ENCODE measurements around the gene PAQR9.

The PAQR9 gene

DNA sequence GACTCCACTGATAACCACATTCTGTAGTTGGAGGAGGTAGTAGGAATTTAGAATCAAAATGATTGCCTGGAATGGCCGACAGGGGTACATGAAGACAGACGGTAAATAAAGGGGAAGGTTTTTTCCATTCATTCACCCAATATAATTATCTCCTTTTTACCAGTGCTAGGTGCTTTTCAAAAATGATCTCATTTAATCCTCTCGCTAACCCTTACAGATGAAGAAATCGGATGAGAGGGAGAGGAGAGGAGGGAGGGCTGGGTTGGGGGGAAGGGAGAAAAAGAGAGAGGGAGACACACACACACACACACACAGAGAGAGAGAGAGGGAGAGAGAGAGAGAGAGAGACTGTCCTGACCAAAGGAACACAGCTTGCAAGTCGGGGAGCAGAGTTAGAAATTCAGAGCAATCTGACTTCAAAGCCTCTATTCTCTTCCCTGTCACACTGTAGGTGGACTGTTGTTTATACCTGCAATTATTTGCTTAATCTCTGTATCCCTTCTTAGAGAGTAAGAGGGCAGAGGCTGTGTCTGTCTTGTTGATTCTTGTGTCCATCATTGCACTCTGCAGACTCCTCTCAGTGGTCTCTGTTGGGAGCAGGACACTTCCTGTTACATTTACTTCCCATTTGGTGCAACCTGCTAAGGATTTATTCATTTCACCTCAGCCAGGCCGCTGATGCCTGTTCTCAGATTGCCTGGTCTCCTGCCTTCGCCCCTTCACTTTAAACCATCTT lies 18.7 kb upstream of the PAQR9 start:
- DNase-seq (ENCODE audit: low read depth) = no peak

DNA sequence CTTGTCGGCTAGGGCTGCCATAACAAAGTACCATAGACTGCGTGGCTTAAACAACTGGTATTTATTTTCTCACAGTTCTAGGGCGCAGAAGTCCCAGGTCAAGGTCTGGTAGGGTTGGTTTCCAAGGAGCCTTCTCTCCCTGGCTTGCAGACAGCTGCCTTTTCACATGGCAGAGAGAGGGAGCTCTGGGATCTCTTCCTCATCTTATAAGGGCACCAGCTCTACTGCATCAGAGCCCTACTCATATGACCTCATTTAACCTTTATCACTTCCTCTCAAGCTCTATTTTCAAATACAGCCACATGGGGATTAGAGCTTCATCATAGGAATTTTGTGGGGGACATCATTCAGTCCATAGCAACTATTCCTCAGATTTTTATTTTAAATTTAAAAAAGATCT lies 17.6 kb upstream of the PAQR9 start:
- DNase-seq (ENCODE audit: low read depth) = no peak

DNA sequence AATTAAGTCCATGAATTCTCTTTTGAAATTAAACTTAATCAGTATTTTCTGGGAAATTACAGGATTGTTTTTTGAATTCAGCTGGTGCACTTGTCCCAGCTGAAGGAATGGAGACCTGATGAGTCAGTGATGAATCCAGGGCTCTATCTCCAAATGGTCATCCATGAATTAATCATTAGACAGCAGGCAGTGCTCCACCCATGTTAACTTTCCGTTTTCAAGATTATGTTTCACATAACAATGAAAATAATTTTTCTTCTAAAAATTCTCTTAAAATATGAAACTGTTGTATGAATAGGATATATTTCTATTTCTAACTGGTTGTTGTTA lies 13.9 kb upstream of the PAQR9 start:
- no peak for DNase-seq (ENCODE audit: low read depth)

DNA sequence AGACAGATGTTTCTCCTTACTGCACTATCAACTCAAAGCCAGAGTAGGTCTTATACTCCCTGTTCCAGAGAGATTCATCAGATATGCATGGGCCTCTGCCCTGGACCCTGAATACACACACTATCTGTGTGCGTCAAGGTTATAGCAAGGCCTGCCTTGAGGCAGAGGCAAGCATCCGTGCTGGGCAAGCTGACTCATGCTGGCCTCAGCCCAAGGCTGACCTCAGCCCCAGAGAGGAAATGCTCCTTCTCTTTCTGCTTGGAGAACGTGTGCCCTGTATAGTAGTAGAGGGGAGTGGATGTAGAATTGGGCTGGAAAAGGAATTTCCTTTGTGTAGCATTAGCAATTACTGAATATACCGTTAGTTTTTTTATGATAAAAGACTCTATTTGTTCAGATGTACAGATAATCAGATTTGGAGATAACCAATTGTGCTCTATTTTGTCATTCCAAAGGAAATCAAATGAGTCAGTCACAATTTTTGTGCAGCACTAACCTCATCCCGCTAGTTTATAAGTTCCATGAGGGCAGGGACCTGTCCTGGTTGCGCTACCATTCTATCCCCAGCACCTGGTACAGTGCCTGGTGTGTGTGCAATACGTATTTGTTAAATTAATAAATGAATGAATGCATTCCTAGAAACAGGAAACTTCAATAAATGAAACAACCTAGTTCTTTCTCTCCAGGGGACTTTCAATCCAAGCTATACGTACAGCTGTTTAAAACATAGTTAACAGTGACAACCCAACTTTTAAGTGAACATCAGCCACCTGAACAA lies 13.3 kb upstream of the PAQR9 start:
- no peak for DNase-seq (ENCODE audit: low read depth)

DNA sequence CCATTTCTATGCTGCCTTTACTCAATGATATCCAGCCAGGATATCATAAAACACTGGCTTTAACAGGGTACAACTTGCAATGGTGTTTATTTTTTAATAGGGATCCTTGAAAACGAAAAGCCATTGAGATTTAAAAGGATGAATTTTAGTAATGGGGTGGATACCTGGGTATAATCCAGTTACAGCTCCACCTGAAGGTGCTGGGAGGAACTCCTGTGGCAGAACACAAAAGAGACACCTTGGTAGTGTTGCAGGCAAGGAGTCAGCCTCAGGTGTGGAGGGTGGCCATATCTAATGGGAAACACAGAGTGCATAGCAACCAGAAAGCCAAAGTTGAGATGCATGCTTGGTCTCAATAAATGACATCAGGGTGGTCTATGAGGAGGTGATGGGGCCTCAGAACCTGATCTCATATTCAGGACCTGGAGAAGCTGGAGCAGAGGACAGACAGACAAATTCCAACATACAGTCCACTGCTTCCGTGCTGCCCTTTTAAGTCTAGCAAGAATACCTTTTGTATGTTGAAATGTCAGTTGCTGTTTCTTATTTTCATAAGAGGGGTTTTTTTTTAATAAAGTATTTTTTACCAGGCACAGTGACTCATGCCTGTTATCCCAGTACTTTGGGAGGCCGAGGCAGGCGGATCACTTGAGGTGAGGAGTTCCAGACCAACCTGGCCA lies 12.0 kb upstream of the PAQR9 start:
- DNase-seq (ENCODE audit: low read depth) = no peak

DNA sequence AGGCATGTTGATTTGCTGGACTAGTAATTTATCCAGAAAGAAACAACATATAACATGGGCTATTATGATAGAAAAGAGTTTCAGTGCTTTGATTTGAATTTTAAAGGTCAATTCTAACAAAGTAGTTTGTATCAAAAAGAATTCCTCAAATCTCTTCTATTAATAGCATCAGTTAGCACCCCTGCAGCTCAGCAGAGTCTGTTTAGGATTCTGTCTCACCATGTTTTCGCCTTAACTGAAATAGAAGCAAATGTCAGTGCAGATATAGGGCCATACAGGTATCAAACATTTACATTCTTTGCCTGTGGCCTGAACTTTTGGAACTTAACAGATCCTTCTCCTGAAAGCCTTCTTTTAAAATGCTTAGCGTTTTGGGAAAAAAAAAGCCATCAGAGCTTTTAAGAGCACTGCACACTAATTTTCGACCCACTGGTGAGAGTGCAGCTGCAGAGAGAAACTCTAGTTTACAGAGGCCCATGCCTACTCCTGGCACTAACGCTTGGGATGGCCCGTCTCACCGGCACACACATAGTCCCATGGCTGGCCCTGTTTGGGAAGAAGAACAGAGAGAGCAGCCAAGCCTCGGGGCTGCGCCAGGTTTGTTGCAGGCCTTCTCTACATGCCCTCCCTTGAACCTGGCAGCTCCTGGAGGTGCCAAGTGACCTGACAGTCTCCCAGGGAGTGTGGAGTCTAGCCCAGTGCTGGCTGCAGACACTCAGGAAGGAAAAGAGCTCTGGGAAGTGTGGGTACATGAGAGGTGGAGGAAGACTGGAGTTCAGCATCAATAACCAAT lies 9.9 kb upstream of the PAQR9 start:
- DNase-seq (ENCODE audit: low read depth) = no peak

DNA sequence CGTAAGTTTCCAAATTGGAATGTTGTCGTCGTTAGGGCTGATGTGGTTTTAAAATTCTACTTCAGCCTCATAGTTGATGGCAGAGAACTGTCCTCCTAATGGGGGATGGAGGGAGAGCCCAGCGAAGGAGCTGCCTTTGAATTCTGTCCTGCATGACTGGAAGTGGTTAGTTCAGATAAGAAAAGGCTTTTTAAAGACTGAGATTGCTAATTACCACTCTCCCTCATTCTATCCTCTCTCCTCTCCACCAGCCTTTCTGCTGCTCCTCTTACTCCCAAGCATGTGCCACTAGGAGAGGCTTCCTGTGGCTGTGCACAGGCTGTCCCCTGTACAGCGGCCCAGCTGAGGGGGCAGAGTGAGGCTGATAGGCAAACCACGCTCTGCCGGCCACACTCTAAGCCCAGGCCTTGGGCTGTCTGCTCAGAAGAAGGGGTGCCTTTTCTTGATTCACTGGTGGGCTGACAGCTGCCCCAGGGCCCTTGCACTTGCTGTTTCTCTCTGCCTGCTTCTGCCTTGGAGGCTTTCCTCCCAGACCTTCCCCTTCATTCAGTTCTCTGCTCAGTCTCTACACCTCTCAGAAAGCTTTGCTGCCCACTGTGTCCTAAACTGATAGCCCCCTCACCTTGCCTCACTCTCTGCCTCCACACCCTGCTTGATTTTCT lies 8.7 kb upstream of the PAQR9 start:
- DNase-seq (ENCODE audit: low read depth) = no peak

DNA sequence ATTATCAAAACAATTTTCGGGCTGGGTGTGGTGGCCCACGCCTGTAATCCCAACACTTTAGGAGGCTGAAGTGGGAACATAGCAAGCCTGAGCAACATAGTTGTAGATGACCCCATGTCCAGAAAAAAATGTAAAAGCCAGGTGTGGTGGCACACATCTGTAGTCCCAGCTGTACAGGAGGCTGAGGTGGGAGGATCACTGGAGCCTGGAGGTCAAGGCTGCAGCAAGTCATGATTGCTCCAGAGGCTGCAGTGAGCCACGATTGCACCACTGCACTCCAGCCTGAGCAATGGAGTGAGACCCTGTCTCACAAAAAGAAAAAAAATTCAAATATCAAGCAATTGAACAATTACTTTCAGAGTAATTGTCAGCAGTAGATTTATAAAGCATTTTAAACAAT lies 8.0 kb upstream of the PAQR9 start:
- DNase-seq (ENCODE audit: low read depth) = no peak

DNA sequence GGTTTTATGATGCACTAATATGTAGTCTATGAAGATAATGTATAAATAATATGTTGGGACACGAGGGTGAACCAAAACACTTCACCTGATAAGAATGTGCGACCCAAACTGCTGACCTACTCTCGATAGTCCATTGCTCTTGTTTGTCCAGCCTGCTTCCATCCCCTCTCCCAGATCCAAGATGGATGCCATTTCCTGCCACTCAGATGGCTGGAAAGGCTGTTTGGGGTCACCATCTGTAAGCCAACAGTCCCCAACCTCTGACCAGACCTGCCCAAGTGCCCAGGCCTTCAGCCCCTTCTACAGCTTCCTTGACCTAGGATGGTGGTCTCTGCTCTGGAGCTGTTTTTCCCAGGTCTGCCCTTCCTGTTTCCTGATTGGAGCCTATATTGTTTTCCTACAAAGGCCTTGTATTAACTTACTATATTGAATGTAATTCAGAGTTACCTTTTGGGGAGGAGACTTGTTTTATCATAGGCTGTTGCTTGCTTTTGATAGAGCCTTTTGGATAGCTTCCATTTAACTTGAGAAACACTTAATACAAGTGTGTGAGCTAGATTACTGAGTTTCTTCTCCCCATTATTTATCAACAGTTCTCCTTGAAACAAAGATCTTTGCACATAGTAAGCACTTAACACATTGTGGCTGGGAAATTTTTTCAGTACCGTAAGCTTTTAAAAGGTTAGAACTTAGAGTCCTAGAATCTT lies 5.0 kb upstream of the PAQR9 start:
- DNase-seq (ENCODE audit: low read depth) = no peak

DNA sequence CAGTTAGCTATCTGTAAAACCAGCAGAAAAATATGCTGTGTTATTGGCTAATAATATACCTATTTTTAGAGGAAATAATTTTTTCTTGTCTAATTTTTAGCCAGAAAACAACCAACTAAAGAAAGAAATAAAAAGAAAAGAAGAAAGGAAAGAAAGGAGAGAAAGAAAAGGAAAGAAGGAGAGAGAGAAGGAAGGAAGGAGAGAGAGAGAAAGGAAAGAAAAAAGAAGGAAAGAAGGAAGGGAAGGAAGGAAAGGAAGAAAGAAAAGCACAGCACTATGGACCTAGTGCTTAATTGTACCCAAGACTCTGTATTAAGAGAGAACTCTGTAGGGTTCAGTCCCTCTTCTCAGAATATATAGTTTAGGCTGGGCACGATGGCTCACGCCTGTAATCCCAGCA lies 3.3 kb upstream of the PAQR9 start:
- DNase-seq (ENCODE audit: low read depth) = no peak

DNA sequence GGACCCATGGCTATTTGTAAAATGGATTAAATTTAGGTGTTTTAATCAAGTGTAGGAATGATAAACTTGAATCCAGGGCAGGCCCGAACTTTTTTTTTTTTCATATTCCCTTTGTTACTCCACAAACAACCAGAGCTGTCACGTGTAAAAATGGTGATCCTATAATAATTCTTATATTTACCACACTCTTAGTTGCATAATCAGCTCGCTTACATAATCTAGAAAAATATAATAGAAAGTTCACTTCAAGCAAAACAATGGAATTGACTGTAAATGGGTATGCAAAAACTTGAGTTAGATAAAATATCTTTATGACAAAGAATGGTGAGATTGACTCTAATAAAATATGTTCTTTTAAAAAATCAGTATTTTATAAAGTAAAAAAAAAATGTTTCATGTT lies 2.1 kb upstream of the PAQR9 start:
- no peak for DNase-seq (ENCODE audit: low read depth)

DNA sequence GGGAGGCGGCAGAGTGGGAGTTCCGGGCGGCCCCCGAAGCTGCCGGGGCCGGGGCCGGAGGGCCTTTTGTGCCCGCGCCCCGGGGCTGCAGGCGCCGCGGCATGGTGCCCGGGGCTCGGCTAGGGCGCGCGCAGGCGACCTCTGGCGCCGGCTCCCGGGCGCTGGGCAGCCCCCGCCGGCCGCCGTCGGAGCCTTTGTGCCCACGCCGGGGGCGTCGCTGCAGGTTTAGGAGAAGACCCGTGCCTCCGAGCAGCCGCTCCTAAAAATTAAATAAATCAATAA lies 299 bp downstream of the PAQR9 start:
- DNase-seq (ENCODE audit: low read depth) = no peak

DNA sequence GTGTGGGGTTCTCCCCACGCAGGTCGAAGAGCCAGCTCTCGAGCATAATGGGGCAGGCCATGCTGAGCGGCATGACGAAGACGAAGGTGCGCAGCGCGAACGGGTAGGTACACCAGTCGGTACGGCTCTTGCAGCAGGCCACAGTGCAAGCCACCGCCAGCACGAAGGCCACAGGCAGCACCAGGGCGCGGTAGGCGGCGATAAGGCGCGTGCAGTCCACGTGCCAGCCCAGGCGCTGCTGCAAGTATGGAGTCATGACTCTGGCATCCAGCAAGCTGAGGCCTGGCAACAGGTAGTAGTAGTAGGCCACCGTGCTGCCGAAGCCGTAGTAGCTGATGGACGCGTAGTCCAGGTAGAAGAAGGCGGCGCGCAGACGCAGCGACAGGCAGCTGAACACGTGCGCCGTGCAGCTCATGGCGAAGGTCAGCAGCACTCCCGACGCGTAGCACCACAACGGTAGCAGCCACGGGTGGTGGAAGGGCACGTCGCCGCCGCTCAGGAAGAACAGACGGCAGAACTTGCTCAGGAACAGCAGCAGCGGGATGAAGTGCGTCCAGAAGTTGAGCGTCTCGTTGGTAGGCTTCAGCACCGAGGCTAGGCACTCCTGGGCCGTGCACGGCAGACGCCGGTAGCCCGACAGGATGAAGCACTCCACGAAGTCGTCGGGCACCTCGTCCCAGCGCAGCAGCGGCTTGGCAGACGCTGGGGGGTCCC lies 797 bp downstream of the PAQR9 start:
- no peak for DNase-seq (ENCODE audit: low read depth)

DNA sequence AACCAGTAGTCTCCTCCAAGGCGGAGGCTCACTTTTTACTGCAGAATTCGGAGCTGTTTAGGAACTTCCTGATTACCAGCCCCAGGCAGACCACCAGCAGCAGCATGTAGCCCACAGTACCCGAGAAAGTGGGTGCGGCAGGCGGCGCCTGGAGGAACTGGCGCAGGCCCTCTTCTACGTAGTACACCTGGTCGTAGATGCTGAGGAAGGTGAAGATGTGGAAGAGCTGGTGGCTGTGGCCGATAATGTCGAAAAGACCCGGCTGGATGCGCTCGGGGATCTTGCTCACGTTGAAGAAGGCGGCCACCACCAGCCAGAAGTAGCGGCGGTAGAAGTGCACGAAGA lies 1.3 kb downstream of the PAQR9 start:
- no peak for DNase-seq (ENCODE audit: low read depth)

DNA sequence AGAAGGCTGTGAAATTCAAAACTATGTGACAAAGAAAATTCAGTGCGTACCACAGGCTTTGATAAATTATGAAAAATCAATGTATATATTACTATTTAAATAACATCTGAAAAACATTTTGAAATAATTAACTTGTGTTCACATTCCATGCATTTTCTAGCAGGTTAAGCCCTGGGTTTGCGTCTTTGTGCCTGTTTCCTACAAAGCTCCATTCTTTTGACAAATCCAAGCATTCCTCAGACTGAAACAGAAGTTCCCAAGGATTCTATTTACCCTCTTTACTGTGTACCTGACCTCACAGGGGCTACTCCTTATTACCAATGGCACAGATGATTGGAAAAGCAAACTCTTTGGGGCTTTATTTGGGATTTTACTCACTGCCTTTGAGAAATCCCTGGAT lies 1.9 kb downstream of the PAQR9 start:
- no peak for DNase-seq (ENCODE audit: low read depth)

DNA sequence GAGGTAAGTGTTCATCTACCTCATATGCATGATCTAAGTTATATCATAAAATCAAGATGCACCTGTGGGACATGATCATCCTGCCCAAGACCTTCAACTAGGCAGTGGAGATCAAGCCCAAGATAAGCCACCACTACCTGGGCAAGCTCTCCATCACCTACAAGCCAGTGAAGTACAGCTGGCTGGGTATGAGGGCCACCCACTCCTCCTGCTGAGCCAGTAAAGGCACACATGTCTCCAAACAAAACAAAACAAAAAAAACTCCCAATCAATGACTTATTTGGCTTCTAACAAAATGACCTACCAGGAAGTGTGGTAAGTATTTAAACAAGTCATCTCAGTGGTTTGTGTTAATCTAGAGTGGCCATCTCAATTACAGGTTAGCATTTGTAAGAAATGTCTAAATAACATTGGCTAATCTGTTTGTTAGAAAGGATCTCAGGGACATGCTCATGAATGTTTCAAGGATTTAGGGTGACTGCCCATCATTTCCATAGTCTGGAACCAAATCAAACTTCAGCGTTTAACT lies 3.1 kb downstream of the PAQR9 start:
- no peak for DNase-seq (ENCODE audit: low read depth)

DNA sequence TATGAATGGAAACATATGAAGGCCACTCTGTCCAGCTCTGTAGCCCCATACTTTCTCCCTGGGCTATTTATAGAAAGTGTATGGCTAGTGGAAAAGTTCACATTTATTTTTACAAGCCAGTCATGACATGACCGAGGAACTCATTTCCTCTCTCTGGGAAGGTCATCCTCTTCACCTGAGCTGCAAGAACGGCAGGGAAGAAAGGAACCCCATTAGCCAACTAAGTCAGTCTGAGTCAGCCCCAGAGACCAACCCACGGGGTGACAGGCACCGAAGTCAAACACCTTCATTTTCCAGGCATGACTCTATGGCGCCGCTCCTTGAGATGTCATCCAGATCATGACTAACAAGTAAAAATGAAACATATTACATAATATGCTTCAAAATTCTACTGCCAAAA lies 4.8 kb downstream of the PAQR9 start:
- peak; percentile 15 for DNase-seq (ENCODE audit: low read depth)

DNA sequence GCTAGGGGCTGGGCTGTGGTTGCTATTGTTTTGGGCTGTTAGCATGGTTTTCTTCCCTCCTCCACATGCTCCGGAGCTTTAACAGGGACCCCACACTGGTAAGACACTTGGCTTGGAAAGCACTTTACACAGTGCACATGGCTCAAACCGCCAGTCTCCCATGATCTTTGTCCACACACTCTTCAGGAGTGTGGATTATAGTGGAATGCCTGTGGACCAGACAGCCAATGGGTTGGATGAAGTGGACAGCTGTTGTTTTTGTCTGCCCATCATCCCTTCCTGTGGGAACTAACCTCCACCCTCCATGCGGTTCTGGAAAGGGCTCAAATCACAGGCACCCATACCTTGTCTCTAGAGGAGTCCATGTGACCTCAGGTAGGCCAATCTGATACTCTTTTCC lies 10.0 kb downstream of the PAQR9 start:
- DNase-seq (ENCODE audit: low read depth) = no peak

DNA sequence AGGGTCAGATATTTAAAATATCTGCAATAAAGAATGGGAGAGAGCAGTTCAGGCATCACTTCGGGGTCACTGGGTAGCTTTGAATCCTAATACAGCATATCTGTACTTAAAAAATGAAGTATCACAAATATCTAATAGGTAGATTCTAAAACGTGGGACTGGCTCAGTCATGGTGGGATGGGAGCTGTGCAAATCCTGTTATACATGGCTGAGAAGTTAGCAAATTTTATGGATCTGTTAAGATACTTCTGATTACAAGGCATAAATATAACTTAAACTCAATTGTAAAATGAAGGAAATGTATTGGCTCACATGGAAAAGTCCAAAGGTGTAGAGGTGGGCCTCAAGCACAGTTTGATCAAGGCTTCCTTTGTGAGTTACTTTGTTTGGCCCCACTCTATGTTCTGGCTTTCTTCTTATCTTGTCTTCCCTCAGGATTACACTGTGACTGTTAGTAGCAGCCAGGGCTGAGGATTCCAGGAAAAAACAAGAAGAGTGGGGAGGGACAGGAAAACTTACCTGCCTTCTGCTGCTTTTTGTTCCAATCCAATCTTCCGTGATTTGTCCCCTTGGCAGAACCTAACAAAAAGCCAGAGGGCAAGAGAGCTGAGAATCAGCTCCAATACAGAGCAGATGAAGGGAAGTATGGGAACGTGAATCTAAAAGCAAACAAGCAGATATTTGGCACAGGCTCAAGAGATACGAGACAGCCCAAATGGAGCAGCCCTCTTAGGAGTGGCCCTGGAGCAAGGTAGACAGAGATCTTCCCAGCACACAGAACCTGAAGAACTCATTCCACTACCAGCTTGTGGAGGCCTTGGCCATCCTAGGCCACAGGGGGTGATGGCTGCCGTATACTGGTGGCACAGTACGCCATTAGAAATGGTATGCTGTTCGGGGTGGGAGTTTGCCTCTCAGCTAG lies 10.9 kb downstream of the PAQR9 start:
- DNase-seq (ENCODE audit: low read depth) = no peak

DNA sequence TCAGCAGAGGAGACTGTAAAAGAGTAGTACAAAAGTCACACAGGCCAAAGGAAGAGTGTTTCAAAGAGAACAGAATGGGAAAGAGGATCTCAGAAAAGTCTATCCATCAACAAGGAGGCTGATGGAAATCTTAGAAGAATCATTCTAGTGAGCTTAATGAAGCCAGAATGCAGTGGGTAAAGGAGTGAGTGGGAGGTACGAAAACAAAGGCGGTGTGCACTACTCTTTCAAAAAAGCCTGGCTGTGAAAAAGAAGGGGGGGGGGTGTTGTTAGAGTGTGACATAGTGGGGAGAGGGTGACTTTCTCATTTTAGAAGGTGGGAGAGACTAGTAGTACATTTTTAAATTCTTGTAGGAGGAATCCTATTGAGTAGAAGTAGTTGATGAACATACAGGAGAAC lies 11.7 kb downstream of the PAQR9 start:
- DNase-seq (ENCODE audit: low read depth) = no peak
